ENCODE measurements around the gene VPREB3.

- TF ChIP-seq POLR2A (IDR thresholded peaks at IDR 0.05), result no peak
- TF ChIP-seq CTCF (IDR thresholded peaks at IDR 0.05), result no peak
These were observed 2.7 kb downstream of the VPREB3 start for GRCh38 chr22:23751441-23751996.
